ENCODE data around the gene CCDC152.
"Not testable (repeated sequence)": the region's sequence is repeated elsewhere in the genome, so short reads cannot be mapped to it uniquely, and the experiment has no call there.

CCDC152 gene

GRCh38 chr5:42812620-42813019 is 56.0 kb downstream of the CCDC152 start:
- DNase-seq (ENCODE audit: low read depth), result no peak

- DNase-seq (ENCODE audit: low read depth), result no peak
Measured at GRCh38 chr5:42813533-42813932, 56.9 kb downstream of the CCDC152 start.

GRCh38 chr5:42816546-42816945 is 59.9 kb downstream of the CCDC152 start:
- not testable (repeated sequence) for DNase-seq (ENCODE audit: low read depth)

GRCh38 chr5:42819745-42820144 is 63.1 kb downstream of the CCDC152 start:
- no peak for DNase-seq (ENCODE audit: low read depth)

DNA sequence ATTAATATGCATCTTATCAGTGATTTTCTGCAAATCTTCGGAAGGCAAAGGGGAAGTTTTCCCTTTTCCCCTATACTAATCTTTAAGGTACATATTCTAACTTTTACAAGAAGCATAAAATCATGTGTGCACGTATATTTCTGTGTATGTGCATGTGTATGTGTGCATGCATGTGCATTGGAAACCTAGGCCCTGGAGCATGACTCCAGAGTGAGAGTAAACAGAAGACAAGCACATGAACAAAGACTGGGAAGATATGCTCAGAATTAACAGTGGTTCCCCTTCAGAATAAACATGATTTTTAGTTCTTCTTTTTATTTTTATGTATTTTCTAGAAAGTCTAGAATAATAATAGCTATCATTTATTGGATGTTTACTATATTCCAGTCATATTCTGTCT is 65.9 kb downstream of the CCDC152 start:
- no peak for DNase-seq (ENCODE audit: low read depth)

DNA sequence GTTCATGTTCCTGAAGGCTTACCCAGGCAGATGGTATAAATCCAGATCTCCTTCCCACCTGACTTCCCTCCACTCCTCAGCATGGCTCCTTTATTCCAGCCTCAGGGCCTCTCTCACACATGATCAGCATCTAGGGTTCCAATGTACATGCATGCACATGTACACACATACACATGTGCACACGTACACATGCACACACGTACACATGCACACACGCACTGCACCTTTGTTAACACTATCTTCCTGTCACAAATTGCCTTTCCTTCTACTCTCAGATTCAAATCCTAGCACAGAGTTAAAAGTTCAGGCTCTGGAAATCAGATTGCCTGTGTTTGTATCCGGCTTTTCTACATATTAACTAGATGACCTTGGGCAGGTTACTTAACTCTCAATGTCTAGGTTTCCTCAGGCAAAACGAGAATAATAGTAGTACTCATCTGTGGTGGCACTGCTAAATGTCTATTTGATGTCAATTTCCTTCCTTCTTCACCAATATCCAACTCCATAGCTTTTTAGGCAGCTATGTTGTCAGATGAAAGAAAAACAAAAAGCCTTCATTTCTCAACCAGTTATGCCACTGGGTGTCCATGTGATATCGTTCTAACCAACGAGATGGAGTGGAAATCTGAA is 67.8 kb downstream of the CCDC152 start:
- no peak for DNase-seq (ENCODE audit: low read depth)

- no peak for DNase-seq (ENCODE audit: low read depth)
Measured at GRCh38 chr5:42825422-42826148, 69.0 kb downstream of the CCDC152 start.

DNA sequence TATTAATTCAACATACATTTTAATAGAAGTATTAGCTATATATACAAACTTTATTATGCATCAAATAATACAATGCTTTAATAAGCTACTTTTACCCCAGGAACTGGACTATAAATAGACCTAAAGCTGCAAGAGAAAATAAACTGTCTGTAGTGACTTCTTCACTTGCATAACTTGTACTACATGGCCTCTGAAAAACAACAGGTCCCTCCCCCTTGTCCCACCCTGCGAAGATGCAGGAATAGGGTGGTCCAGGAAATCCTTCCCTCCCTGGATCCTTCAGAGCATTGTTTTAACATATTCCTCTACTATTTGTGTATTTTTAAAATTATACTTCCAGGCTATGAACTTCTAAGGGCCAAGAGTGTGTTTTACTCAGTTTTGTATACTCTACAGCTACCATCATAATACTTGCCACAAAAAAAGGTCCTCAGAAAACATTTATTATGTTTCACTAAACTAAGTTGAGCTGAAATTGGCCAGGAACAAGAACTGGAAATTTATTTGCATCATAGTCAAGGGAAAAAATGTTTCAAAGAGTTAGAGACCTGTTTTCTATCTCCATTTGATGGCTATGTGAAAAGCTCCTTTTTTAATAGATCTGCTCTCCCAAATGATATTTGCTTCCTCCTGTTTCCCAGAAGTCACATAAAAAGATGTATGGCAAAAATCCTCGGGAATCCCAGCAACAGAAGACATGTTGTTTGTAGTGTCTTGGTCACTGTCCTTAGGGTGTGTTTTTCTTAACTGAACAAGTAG is 70.3 kb downstream of the CCDC152 start:
- no peak for DNase-seq (ENCODE audit: low read depth)

DNA sequence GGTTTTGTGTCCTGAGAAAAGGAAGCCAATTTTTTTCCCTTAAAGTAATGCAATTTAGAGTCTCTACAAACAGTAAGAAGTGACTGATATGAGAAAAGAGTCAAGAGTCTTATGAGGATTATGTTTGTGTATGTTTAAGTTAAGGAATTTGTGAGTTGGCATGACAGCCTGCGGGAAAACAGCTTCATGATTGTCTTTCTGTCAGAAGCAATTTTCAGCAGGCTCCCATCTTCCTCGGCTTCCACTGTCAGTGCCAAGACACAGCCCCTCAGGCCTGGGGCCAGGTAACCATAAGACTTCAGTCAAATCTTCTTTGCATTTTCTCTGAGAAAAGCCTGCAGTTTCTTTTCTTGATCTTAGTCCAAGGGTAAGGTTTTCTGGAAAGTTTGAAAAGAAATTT is 72.1 kb downstream of the CCDC152 start:
- DNase-seq (ENCODE audit: low read depth), result no peak

- DNase-seq (ENCODE audit: low read depth), result no peak
Measured at GRCh38 chr5:42830924-42831323, 74.3 kb downstream of the CCDC152 start.

- no peak for DNase-seq (ENCODE audit: low read depth)
Measured at GRCh38 chr5:42832060-42832459, 75.4 kb downstream of the CCDC152 start.

- no peak for DNase-seq (ENCODE audit: low read depth)
Measured at GRCh38 chr5:42836070-42836769, 79.6 kb downstream of the CCDC152 start.

DNA sequence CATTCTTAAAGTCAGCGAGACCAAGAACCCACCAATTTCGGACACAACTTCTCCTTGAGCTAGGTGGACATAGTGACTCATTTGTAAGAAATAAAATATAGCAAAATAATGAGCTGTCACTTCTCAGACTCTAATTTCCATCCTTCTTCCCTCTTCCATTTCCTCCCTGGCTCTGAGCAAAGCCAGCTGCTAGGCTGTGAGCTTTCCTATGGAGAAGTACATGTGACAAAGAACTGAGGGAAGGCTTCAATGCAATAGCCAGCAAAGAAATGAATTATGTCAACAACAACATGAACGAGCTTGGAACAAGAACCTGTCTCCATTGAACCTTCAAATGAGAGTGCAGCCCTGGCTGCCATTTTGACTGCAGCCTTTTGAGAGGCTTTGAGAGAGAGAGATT is 81.0 kb downstream of the CCDC152 start:
- DNase-seq (ENCODE audit: low read depth), result no peak

DNA sequence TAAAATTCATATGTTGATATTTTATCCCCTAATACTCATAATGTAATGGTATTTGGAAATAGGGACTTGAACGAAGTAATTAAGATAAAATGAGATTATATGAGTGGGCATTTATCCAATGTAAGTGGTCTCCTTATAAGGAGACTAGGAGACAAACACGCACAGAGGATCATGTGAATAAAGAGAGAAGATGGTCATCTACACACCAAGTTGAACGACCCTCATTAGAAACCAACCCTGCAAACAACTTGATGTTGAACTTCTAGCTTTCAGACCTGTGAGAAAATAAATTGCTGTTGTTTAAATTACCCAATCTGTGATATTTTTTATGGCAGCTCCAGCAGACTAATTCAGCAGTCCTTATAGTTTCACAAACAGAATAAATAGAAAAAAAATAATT is 82.6 kb downstream of the CCDC152 start:
- DNase-seq (ENCODE audit: low read depth), result no peak

DNA sequence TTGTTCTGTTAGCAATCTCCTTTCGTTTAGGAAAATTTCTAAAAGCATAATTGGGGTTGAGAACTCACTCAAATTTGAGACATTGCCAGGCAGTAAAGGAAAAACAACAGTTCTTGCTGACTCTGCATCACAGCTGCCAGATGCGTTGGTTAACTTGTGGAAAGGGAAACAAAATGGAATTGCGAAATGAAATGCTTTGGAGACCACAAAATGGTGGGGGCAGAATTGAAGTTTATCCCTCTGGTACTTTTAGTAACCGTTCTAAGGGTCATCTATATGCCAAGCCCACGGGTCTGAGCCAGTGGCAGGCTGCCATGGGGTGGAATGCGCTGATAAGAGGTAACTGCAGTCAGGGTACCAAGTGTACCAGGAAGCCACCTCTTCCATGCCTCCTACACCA is 83.7 kb downstream of the CCDC152 start:
- DNase-seq (ENCODE audit: low read depth), result peak; percentile 94

GRCh38 chr5:42840842-42841567 is 84.4 kb downstream of the CCDC152 start:
- DNase-seq (ENCODE audit: low read depth), result no peak

GRCh38 chr5:42842921-42843641 is 86.5 kb downstream of the CCDC152 start:
- peak; percentile 18 for DNase-seq (ENCODE audit: low read depth)

DNA sequence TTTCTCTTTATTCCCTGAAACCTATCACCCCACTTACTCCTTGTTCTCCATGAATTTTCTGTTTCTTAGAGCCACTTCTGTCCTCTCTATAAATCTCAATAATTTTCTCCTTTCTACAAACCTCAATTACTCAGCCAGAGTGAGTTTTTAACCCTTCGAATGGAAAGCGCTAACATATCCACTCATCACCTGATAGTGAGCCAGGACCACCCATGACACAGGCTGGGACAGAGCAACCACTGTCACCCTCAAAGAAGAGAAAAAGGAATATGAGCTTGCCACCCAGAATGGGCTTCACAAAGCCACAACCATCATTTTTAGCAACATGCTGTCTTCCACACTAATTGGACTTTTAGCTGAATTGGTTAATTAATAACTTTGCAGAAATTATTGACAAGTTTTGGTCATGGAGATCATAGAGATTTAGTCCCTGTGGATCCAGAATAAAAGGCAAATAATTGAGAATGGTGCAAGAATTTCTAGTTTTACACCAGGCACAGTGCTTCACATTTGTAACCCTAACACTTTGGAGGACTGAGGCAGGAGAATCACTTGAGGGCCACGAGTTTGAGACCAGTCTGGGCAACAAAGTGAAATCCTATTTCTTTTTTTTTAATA is 87.2 kb downstream of the CCDC152 start:
- no peak for DNase-seq (ENCODE audit: low read depth)

GRCh38 chr5:42844408-42844807 is 87.8 kb downstream of the CCDC152 start:
- DNase-seq (ENCODE audit: low read depth), result not testable (repeated sequence)

GRCh38 chr5:42848545-42848944 is 91.9 kb downstream of the CCDC152 start:
- no peak for DNase-seq (ENCODE audit: low read depth)

DNA sequence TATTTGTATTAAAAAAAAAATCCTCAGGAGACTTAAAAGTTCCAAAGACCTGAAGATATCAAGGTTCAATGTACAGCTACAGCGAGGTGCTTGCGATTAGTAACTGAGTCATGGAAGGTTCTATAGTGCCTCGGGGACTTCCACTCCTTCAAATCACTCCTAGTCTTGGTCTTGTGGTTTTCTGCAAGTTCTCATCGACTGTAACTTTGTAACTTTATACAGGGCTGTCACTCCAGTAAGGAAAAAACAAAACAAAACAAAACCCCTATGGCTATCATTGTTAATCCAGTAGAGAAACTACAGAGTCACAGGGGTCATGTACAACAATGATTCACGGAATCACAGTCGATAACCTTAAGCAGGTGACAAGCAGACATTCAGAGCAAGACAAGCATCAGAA is 94.9 kb downstream of the CCDC152 start:
- no peak for DNase-seq (ENCODE audit: low read depth)

All from fibroblast of the conjunctiva (primary cell).